Fibroblast of villous mesenchyme (primary cell): Measurements from ENCODE around the gene SLC12A7. TPM values are rescaled to one million over a fixed set of nuclear protein-coding genes. Genes with fewer than 3 reads are reported as not detected.

Experiments
- DNase-seq: peaks from one replicate; pipeline ENCODE4 v3.0.0-alpha.2; 2010; ENCODE audit warnings: low read depth
- H3K4me3 ChIP-seq: 2 replicates; pipeline ENCODE4 v1.5.1; 2011; ENCODE audit warnings: low read depth, mild to moderate bottlenecking, low read length
- total RNA-seq: library from RNA; depleted of rRNA; stranded (reverse); fragments of >200 nt; gene quantifications from 2 replicates; pipeline ENCODE4 v1.2.3, GENCODE V29; 2012
- TF ChIP-seq, protein P1 (sequence below): IDR thresholded peaks from 2 replicates; pipeline ENCODE4 v1.5.1; 2012; ENCODE audit warnings: low read depth, mild to moderate bottlenecking, low read length; ENCODE audit not compliant: insufficient read depth

Gene SLC12A7
- total RNA-seq, 1 donor = 9.5 TPM

DNA sequence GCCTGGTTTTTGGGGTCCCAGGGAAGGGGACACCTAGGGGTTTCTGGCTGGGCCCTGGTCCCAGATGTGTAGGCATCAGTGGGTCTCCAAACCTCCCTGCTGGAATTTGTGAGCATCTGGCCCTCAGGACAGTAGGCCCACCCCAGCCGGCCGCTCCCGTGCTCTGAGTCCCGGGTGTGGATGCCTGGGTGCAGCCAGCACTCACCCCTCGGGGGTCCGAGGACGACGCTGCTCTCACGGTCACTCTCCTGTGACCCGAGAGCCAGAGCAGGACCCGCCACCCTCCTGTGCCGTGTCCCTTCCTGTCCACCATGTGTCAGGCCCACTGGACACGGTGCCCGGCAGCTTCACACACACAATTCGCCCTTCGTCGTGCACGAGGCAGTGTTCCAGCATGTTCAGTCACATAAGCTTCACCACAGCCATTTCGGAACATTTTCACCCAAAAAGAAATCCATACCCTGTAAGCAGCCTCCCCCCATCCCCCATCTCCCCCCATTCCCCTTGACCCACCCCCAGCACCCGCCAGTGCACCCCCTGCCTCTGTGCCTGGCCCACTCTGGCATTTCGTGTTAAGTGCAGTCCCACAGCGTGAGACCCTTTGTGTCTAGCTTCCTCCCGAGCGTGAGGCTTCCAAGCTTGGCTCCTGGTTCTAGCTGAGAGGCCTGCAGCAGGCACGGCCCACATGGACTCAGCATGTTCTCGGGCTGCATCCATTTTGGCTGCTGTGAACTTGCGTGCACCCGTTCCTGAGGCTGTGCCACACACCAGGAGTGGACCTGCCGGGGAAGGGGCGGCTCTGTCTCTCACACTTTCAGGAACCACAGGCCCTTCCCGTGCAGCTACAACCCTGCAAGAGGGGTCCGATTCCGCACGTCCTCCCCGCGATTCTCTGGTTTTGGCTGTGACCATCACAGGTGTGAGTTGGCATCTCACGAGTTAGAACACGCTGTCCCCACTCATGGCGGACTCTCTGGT is 62.7 kb downstream of the SLC12A7 start:
- DNase-seq = no peak
- TF ChIP-seq, protein P1, sequence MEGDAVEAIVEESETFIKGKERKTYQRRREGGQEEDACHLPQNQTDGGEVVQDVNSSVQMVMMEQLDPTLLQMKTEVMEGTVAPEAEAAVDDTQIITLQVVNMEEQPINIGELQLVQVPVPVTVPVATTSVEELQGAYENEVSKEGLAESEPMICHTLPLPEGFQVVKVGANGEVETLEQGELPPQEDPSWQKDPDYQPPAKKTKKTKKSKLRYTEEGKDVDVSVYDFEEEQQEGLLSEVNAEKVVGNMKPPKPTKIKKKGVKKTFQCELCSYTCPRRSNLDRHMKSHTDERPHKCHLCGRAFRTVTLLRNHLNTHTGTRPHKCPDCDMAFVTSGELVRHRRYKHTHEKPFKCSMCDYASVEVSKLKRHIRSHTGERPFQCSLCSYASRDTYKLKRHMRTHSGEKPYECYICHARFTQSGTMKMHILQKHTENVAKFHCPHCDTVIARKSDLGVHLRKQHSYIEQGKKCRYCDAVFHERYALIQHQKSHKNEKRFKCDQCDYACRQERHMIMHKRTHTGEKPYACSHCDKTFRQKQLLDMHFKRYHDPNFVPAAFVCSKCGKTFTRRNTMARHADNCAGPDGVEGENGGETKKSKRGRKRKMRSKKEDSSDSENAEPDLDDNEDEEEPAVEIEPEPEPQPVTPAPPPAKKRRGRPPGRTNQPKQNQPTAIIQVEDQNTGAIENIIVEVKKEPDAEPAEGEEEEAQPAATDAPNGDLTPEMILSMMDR = no peak
- no peak overlapping the region for H3K4me3 ChIP-seq

DNA sequence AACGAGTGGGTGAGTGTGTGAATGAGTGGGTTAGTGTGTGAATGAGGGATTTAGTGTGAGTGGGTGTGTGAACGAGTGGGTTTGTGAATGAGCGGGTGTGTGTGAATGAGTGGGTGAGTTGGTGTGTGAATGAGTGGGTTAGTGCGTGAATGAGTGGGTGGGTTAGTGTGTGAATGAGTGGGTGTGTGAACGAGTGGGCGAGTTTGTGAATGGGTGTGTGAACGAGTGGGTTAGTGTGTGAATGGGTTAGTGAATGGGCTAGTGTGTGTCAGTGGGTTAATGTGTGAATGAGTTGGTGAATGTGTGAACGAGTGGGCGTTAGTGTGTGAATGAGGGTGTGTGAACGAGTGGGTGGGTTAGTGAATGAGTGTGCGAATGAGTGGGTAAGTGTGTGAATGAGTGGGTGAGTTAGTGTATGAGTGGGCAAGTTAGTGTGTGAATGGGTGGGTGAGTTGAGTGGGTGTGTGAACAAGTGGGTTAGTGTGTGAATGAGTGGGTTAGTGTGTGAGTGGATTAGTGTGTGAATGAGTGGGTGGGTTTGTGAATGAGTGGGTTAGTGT is 63.6 kb downstream of the SLC12A7 start:
- TF ChIP-seq, protein P1 = no peak
- no peak for DNase-seq
- no peak overlapping the region for H3K4me3 ChIP-seq

DNA sequence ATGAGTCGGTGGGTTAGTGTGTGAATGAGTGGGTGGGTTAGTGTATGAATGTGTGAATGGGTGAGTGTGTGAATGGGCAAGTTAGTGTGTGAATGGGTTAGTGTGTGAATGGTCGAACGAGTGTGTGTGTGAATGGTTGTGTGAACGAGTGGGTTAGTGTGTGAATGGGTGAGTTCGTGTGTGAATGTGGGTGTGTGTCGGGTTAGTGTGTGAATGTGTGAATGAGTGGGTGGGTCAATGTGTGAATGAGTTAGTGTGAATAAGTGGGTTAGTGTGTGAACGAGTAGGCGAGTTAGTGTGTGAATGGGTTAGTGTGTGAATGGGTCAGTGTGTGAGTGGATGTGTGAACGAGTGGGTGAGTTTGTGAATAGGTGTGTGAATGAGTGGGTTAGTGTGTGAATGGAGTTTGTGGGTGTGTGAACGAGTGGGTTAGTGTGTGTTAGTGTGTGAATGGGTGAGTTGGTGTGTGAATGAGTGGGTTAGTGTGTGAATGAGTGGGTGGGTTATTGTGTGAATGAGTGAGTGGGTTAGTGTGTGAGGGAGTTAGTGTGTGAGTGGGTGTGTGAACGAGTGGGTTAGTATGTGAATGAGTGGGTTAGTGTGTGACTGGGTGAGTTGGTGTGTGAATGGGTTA is 64.4 kb downstream of the SLC12A7 start:
- TF ChIP-seq, protein P1 = no peak
- no peak for DNase-seq
- H3K4me3 ChIP-seq = no peak overlapping the region

DNA sequence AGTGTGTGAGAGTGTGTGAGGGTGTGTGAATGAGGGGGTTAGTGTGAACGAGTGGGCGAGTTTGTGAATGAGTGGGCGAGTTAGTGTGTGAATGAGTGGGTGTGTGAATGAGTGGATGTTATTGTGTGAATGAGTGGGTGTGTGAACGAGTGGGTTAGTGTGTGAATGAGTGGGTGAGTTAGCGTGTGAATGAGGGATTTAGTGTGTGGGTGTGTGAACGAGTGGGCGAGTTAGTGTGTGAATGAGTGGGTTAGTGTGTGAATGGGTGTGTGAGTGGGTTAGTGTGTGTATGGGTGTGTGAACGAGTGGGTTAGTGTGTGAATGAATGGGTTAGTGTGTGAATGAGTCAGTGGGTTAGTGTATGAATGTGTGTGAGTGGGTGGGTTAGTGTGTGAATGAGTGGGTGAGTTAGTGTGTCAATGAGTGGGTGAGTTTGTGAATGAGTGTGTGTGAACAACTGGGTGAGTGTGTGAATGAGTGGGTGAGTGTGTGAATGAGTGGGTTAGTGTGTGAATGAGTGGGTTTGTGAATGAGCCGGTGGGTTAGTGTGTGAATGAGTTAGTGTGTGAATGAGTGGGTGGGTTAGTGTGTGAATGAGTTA is 65.8 kb downstream of the SLC12A7 start:
- TF ChIP-seq, protein P1 = no peak
- no peak for DNase-seq

DNA sequence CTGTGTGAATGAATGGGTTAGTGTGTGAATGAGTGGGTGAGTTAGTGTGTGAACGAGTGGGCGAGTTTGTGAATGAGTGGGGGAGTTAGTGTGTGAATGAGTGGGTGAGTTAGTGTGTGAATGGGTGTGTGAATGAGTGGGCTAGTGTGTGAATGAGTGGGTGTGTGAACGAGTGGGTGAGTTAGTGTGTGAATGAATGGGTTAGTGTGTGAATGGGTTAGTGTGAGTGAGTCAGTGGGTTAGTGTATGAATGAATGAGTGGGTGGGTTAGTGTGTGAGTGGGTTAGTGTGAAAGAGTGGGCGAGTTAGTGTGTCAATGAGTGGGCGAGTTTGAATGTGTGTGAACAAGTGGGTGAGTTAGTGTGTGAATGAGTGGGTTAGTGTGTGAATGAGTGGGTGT is 67.7 kb downstream of the SLC12A7 start:
- H3K4me3 ChIP-seq = no peak overlapping the region
- TF ChIP-seq, protein P1 = no peak
- no peak for DNase-seq

More for the DNA sequence above, 65.8 kb downstream of the SLC12A7 start:
- no peak overlapping the region for H3K4me3 ChIP-seq

DNA sequence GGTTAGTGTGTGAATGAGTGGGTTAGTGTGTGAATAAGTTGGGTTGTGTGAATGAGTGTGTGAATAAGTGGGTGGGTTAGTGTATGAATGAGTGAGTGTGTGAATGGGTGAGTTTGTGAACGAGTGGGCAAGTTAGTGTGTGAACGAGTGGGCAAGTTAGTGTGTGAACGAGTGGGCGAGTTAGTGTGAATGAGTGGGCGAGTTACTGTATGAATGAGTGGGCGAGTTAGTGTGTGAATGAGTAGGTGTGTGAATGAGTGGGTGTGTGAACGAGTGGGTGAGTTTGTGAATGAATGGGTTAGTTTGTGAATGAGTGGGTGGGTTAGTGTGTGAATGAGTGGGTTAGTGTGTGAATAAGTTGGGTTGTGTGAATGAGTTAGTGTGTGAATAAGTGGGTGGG is 68.5 kb downstream of the SLC12A7 start:
- no peak for DNase-seq
- TF ChIP-seq, protein P1 = no peak

More for the DNA sequence above, 68.5 kb downstream of the SLC12A7 start:
- no peak overlapping the region for H3K4me3 ChIP-seq
